Femur (tissue), 1 donor: Measurements from ENCODE around the gene OR51B5.
"Not testable (repeated sequence)": the region's sequence is repeated elsewhere in the genome, so short reads cannot be mapped to it uniquely, and the experiment has no call there.

Experiments used
- DNase-seq: peaks from one replicate; pipeline ENCODE4 v3.0.0-alpha.2; 2017

The OR51B5 gene

GRCh38 chr11:5335170-5335569, 8.2 kb downstream of the OR51B5 start:
- no peak for DNase-seq

GRCh38 chr11:5324197-5324596, 19.1 kb downstream of the OR51B5 start, which contains the start of gene OR51B2:
OR51B2 (minus strand) TSS chr11:5324297; CDS start chr11:5324297, 0 bp downstream.
- DNase-seq = no peak

- no peak for DNase-seq
Observed at GRCh38 chr11:5317292-5317691, 26.0 kb downstream of the OR51B5 start.

GRCh38 chr11:5313326-5314023, 29.8 kb downstream of the OR51B5 start:
- not testable (repeated sequence) for DNase-seq

GRCh38 chr11:5310423-5310822, 32.9 kb downstream of the OR51B5 start:
- DNase-seq = no peak

- no peak for DNase-seq
Observed at GRCh38 chr11:5307256-5308019, 35.9 kb downstream of the OR51B5 start.

- no peak for DNase-seq
Observed at GRCh38 chr11:5304046-5304445, 39.3 kb downstream of the OR51B5 start.

DNA sequence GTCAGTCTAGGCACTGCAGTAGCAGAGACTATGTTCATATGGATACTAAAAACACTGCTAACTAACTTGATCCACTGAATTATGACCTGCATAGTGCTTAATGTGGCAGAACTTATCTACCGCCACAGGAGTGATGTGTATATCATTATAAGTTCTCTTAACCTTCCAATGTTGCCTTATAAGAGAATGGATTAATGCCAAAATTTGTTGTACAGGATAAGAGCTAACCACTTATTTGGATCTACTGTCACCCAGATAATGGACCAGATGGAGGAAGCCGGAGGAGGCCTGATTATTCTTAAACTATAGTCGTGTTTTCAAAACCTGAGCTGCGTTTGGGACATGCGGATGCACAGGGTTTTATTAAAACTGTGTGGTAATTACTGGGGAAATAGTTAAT, 39.7 kb downstream of the OR51B5 start:
- no peak for DNase-seq

GRCh38 chr11:5301846-5302245, 41.5 kb downstream of the OR51B5 start, which contains the start of gene OR51B4:
OR51B4 (minus strand) TSS chr11:5301946; CDS start chr11:5301946, 0 bp downstream.
- no peak for DNase-seq

GRCh38 chr11:5300251-5300650, 43.1 kb downstream of the OR51B5 start:
- no peak for DNase-seq

DNA sequence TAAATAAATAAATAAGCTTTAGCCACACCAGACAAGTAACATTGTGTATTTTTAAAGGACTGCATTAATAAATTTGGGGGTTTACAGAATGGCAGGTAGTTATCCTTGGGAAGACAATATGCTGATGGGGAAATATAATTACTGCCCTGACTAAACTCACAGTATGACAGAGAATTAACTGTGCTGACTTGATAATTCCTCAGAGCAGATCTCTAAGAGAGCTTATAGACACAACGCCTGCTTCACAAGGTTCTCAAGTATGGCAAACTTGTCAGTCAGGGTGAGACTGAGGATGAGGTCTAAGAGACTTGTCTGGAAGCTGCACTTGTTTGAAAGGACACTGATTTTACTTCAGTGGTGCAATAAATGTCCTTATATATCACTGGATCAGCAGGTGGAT, 44.9 kb downstream of the OR51B5 start:
- DNase-seq = no peak

DNA sequence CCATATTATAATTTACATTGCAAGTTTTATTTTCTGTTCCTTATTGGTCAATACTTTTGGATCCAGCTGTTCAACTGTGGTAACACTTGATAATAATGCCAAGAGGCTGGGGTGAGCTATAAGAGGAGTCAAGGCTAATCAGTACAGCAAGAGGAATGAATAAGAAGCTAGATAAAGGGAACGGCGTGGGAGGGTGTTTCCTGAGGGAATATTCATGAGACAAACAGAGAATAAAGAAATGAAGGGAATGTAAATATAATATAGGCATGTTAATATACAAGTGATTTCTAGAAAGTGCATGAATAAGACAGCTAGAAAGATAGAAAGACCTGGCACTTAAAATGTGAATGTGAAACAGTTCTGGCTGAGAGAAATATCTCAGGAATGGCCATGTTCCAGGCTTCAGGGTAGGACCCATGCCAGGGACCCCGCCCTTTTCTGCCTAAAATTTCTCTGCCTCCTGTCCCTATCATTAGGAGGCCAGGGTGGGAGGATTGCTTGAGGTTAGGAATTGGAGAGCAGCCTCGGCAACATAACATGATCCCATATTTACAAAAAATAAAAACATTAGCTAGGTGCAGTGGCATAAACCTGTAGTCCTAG, 45.5 kb downstream of the OR51B5 start:
- no peak for DNase-seq

GRCh38 chr11:5294342-5294995, 48.9 kb downstream of the OR51B5 start:
- not testable (repeated sequence) for DNase-seq

- DNase-seq = no peak
Observed at GRCh38 chr11:5293028-5293427, 50.3 kb downstream of the OR51B5 start.
